K562 (cell line): ENCODE measurements around the gene TMEM185A.
"Not testable (repeated sequence)": the region's sequence is repeated elsewhere in the genome, so short reads cannot be mapped to it uniquely, and the experiment has no call there.

Experiments
- ETV6 ChIP-seq, 3 experiments: fragments of 150-350 bp in 1 of 3; sonication (generic) in 1 of 3; formaldehyde crosslinking in 1 of 3; IDR thresholded peaks; 2 replicates each; pipeline versions ENCODE4 v1.6.1 to v1.8.0; 2014 to 2022; ENCODE audit warnings: borderline replicate concordance in 2 of 3, low read depth in 2 of 3, antibody characterized with exemption in 1 of 3, low read length in 1 of 3, mild to moderate bottlenecking in 1 of 3, missing genetic modification reagents in 1 of 3
- FOXJ3 ChIP-seq: sonication (generic); formaldehyde crosslinking; IDR thresholded peaks from 2 replicates; pipeline ENCODE4 v1.4.0; 2020; ENCODE audit warnings: mild to moderate bottlenecking, missing genetic modification reagents
- PML ChIP-seq: IDR thresholded peaks from 2 replicates; pipeline ENCODE4 v1.6.1; 2012; ENCODE audit warnings: low read length, inconsistent platforms
- POLR2A ChIP-seq: fragments of 450-650 bp; conservative IDR thresholded peaks from 2 replicates; pipeline ENCODE4 v1.6.1; 2016
- SIN3A ChIP-seq, 2 experiments: fragments of 150-350 bp in 1 of 2; IDR thresholded peaks; 2 replicates each; pipeline ENCODE4 v1.6.1; 2011 to 2016; ENCODE audit warnings: borderline replicate concordance in 2 of 2, low read depth in 2 of 2, low read length in 2 of 2, mild to moderate bottlenecking in 2 of 2, moderate library complexity in 2 of 2; ENCODE audit not compliant: control insufficient read depth in 1 of 2
- SMARCA5 ChIP-seq: fragments of 450-650 bp; IDR thresholded peaks from 2 replicates; pipeline ENCODE4 v1.6.1; 2016
- ZBTB33 ChIP-seq: sonication (generic); formaldehyde crosslinking; IDR thresholded peaks from 2 replicates; pipeline ENCODE4 v1.8.1; 2023; ENCODE audit warnings: mild to moderate bottlenecking, missing genetic modification reagents
- ZNF274 ChIP-seq: IDR thresholded peaks from 2 replicates; pipeline ENCODE4 v1.6.1; 2011; ENCODE audit warnings: low read depth, mild to moderate bottlenecking, low read length, moderate library complexity, borderline replicate concordance
- ZNF76 ChIP-seq: fragments of 250-450 bp; sonication (Bioruptor Pico); IDR thresholded peaks from 2 replicates; pipeline ENCODE4 v1.4.0; 2020; ENCODE audit warnings: mild to moderate bottlenecking, moderate library complexity, borderline replicate concordance
- ZNF830 ChIP-seq: fragments of 250-450 bp; sonication (Bioruptor Pico); IDR thresholded peaks from 2 replicates; pipeline ENCODE4 v1.5.0; 2021; ENCODE audit warnings: mild to moderate bottlenecking

- not testable (repeated sequence) for TF ChIP-seq SIN3A (IDR thresholded peaks at IDR 0.05; ENCODE audit: borderline replicate concordance in 2 of 2, control insufficient read depth in 1 of 2, low read depth in 2 of 2, low read length in 2 of 2); ETV6 (IDR thresholded peaks at IDR 0.05; ENCODE audit: borderline replicate concordance in 1 of 2, low read depth in 2 of 2, low read length in 1 of 2); ETV6 (CRISPR knock-in tag; IDR thresholded peaks at IDR 0.05; ENCODE audit: borderline replicate concordance); ZNF830 (CRISPR knock-in tag); SMARCA5; POLR2A; PML; ZNF76; ZNF274; FOXJ3; ZBTB33 (CRISPR knock-in tag)
Measured at GRCh38 chrX:149546962-149547361, 84.6 kb downstream of the TMEM185A start.
